NT2/D1 (cell line): Measurements from ENCODE around the gene FMN2.

Experiments used
- DNase-seq: peaks from one replicate; pipeline ENCODE4 v3.0.0-alpha.2; 2011; ENCODE audit warnings: low read depth, low spot score
- H3K27me3 ChIP-seq: 2 replicates; pipeline ENCODE4 v1.6.0; 2011; ENCODE audit warnings: mild to moderate bottlenecking; ENCODE audit not compliant: insufficient read length, insufficient read depth
- H3K36me3 ChIP-seq: 2 replicates; pipeline ENCODE4 v1.6.1; 2011; ENCODE audit warnings: mild to moderate bottlenecking, low read length, mixed read lengths; ENCODE audit not compliant: insufficient read depth, insufficient read length
- H3K4me1 ChIP-seq: 2 replicates; pipeline ENCODE4 v1.5.1; 2011; ENCODE audit not compliant: insufficient read depth, insufficient read length
- H3K4me3 ChIP-seq: 2 replicates; pipeline ENCODE4 v1.5.1; 2011; ENCODE audit warnings: low read depth; ENCODE audit not compliant: insufficient read length
- H3K9ac ChIP-seq: 2 replicates; pipeline ENCODE4 v1.6.0; 2011; ENCODE audit warnings: low read depth; ENCODE audit not compliant: insufficient read length
- H3K9me3 ChIP-seq: 2 replicates; pipeline ENCODE4 v1.5.1; 2011; ENCODE audit warnings: mild to moderate bottlenecking, low read length; ENCODE audit not compliant: insufficient read depth
- SUZ12 ChIP-seq: IDR thresholded peaks from 2 replicates; pipeline ENCODE4 v1.6.1; 2011; ENCODE audit not compliant: insufficient read length, insufficient read depth; ENCODE audit errors: extremely low read depth
- YY1 ChIP-seq: IDR thresholded peaks from 2 replicates; pipeline ENCODE4 v1.6.1; 2011; ENCODE audit not compliant: insufficient read length, insufficient read depth
- ZNF274 ChIP-seq: IDR thresholded peaks from 2 replicates; pipeline ENCODE4 v1.6.1; 2011; ENCODE audit warnings: mild to moderate bottlenecking, low read depth, low read length

FMN2 gene

DNA sequence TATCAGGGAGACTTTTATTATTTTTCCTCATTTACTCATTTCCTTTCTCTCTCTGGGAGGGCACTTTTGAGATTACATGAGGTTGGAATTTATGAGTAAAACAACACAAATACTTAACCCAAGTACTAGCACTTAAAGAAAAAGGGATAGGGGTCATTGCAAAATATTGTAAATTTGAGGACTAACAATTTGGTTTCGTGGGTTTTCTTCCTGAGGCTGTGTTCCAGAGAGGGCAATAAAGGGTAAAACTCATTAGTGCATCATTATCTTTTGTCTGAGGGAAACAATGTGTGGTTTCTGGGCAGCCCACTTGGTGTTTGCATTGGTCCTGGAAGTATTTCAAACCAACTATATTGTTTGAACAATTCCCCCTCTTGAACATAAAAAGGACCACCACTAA is 423.8 kb downstream of the FMN2 start:
- Histone ChIP-seq H3K27me3 (no peaks in the 10 kb centered on the region), H3K36me3 (no peaks in the 10 kb centered on the region), H3K4me3 (no peak overlapping the region), H3K9me3 (no peaks in the 10 kb centered on the region), H3K9ac (no peak overlapping the region), H3K4me1 (no peaks in the 10 kb centered on the region)
- no peak for DNase-seq
- TF ChIP-seq SUZ12 (no peak), YY1 (no peak), ZNF274 (no peak)

DNA sequence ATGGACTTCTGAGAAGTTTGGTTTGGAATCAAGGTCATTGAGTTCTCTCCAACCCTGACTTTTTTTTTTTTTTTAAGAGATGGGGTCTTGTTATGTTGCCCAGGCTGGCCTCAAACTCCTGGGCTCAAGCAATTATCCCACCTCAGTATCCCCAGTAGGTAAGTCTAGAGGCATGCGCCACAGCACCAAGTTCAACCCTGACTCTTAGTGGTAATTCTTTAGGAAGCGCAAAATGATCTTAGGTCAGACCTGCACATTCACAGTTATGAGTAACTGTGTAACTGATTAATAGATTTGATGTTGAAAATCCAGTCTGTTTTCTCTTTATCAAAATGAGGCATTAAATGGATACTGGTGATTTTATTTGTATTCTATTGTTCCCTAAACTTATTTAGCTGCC is 424.4 kb downstream of the FMN2 start:
- Histone ChIP-seq H3K36me3 (no peaks in the 10 kb centered on the region), H3K4me1 (no peaks in the 10 kb centered on the region), H3K9ac (no peak overlapping the region), H3K9me3 (no peaks in the 10 kb centered on the region), H3K4me3 (no peak overlapping the region), H3K27me3 (no peaks in the 10 kb centered on the region)
- DNase-seq: no peak
- no peak for TF ChIP-seq YY1
- TF ChIP-seq ZNF274: no peak
- no peak for TF ChIP-seq SUZ12

DNA sequence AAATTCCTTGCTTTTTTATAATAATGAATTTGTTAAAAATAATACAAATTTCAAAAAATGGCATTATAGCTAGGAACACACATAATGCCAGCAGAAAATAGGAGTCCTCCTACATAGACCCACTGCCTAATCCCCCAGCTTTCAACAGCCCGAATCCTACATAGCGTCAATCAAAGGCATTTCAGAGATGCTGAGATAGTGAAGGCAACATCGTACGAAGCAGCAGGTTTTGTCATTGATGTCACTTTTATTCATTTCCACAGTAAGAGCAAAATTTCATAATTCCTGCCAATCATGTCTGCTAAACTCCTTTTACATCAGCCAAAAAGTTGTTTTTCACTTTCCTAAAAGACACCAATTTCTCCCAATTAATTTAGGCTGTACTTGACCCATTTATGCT is 426.2 kb downstream of the FMN2 start:
- no peaks in the 10 kb centered on the region for H3K9me3 ChIP-seq
- no peaks in the 10 kb centered on the region for H3K36me3 ChIP-seq
- TF ChIP-seq YY1 (no peak), ZNF274 (no peak), SUZ12 (no peak)
- no peak overlapping the region for H3K4me3 ChIP-seq
- H3K4me1 ChIP-seq: no peaks in the 10 kb centered on the region
- H3K9ac ChIP-seq: no peak overlapping the region
- no peak for DNase-seq
- H3K27me3 ChIP-seq: no peaks in the 10 kb centered on the region

DNA sequence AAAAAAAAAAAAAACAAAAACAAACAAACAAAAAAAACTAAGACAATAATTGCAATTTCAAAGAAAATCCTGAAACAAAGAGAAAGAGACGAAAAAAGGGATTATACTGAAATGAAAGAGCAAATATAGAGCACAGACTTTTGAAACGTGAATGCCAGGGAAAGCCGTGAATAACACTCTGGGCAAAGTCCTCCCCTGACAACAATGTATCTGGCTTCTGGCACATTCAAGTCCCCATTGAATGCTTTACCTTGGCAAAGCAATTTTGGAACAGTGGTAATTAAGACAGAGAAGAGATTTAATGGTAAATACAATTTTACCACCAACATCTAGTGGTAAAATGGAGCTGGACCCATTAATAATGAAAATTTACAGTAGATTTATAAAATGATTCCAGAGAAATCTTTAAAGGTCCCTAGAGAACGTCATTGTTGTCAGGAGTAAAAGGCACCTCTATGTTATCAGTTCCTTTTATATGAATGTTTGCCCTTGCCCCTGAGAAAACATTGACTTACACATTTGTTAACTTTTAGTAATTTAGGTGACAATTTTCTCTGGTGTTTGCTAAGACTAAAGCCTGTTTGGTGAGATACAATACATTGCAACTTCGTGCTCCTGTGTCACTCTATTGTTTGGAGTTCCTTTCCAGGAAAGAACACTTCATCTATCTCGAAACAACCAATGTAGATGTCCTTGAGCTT is 430.6 kb downstream of the FMN2 start:
- Histone ChIP-seq H3K9ac (no peak overlapping the region), H3K9me3 (no peaks in the 10 kb centered on the region), H3K27me3 (no peaks in the 10 kb centered on the region), H3K4me1 (no peaks in the 10 kb centered on the region), H3K36me3 (no peaks in the 10 kb centered on the region), H3K4me3 (no peak overlapping the region)
- DNase-seq: no peak
- TF ChIP-seq YY1: no peak
- TF ChIP-seq SUZ12: no peak
- TF ChIP-seq ZNF274: no peak

DNA sequence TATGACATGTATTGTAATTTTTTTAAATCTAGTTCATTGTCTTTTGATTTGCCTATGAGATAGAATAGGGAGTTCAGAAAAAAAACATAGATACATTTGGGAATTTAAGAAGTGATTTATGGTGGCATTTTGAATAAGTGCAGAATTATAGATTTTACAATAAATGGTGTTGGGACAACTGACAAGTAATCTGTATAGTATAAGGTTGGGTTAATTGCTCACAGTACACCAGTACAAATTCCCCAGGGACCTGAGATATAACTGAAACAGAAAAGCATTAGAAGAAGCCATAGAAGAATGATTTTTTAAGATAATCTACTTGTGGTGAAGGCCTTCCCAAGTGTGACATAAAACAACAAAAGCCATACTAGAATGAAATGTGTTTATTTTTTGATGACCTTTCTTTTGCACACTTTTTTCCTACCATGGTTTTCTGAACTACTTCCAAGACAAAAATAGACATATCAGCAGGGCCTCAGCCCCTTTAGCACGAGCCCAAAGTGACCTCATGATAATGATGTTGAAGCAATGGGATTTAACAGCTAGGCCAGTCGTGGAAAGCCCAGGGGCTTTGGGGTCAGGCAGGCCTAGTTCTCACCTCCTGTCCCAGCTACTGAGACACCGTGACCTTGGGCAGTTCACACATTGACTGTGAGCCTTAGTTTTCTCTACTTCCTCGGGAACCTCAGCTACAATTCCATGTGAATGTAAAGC is 432.8 kb downstream of the FMN2 start:
- TF ChIP-seq ZNF274 (no peak), SUZ12 (no peak), YY1 (no peak)

More for the DNA sequence above, 432.8 kb downstream of the FMN2 start:
- DNase-seq: no peak
- Histone ChIP-seq H3K9ac (no peak overlapping the region), H3K36me3 (no peaks in the 10 kb centered on the region), H3K4me3 (no peak overlapping the region), H3K9me3 (no peaks in the 10 kb centered on the region), H3K4me1 (no peaks in the 10 kb centered on the region), H3K27me3 (no peaks in the 10 kb centered on the region)
